ENCODE data around the gene SNX20.

The SNX20 gene

DNA sequence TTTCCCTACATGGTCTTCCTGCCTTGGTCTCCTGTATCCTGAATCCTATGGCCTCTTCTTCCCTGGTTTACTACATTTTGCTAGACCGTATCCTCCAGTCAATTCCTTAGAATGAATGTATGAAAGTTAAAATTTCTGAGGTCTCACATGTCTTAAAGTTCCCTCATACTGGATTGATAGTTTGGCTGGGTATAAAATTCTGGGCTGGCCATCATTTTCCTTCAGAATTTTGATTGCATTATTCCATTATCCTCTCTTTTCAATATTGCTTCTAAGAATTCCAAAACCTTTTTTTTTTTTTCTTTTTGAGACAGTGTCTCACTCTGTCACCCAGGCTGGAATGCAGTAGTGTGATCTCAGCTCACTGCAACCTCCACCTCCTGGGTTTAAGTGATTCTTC lies 23.1 kb upstream of the SNX20 start:
- DNase-seq (ENCODE audit: low read depth): no peak

DNA sequence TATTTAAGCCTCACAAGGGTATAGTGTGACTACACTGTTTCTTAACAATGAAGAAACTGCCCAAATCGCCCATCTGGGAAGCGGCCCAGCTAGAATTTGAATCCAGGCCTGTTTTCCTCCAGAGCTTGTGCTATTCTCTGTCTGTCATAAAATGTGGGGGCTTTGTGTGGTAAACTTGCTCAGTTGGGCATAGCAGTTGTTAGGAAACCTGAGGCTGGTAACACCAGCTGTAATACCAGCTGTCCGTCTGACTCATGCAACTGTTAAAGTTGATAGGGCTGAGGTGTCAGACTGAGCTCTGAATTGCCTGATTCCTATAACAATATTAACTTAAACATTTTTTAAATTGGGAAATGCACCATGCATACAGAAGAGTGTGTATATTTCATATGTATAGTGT lies 21.6 kb upstream of the SNX20 start:
- DNase-seq (ENCODE audit: low read depth): no peak

DNA sequence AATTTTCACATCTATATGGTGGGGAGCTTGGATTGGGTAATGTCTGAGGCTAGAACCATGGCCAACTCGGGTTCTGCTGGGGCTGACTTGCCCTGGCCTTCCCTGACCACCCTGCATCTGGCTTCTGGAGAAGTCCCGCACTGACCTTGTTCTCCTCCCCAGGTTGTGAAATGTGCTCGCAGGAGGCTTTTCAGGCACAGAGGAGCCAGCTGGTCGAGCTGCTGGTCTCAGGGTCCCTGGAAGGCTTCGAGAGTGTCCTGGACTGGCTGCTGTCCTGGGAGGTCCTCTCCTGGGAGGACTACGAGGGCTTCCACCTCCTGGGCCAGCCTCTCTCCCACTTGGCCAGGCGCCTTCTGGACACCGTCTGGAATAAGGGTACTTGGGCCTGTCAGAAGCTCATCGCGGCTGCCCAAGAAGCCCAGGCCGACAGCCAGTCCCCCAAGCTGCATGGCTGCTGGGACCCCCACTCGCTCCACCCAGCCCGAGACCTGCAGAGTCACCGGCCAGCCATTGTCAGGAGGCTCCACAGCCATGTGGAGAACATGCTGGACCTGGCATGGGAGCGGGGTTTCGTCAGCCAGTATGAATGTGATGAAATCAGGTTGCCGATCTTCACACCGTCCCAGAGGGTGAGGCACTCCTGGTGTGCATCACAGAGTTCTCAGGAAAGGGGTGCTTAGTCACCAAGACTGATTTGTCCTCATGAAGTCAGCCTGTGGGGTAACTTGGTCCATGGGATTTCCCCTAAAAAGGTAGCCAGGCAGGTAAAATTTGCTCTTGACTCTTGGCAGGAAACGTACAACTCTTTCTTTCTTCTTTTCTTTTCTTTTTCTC lies 18.4 kb upstream of the SNX20 start:
- no peak for DNase-seq (ENCODE audit: low read depth)

GRCh38 chr16:50697881-50698767 lies 17.0 kb upstream of the SNX20 start:
- DNase-seq (ENCODE audit: low read depth): no peak

GRCh38 chr16:50697421-50697715 lies 16.3 kb upstream of the SNX20 start:
- DNase-seq (ENCODE audit: low read depth): no peak

DNA sequence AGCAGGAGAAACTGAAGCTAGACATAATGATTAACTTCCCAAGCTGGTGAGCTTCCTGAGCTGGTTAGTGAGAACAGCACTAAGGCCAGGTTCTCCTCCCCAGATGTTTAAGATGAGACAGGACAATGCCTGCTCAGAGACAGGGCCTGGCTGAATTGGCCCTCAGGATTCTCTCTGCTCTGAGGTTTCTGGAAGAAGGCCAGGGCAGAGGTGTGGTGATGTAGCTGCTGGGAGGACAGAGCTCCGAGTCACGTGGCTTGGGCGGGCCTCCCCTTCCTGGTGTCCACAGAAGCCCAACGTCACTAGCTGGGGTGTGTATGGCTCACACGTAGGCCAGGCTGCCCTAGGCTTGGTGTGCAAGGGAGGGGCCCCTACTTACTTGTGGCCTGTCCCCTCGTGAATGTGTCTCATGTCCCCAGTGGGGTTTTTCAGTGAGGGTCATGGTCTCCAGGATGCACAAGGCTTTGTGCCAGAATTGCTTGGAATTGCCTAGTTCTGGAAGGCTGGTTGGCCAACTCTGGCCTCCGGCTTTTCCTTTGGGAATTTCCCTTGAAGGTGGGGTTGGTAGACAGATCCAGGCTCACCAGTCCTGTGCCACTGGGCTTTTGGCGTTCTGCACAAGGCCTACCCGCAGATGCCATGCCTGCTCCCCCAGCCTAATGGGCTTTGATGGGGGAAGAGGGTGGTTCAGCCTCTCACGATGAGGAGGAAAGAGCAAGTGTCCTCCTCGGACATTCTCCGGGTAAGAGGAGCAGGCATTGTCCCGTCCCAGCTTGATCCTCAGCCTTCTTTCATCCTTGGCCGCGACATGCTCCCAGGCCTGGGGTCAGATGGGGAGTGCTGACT lies 15.7 kb upstream of the SNX20 start:
- no peak for DNase-seq (ENCODE audit: low read depth)

DNA sequence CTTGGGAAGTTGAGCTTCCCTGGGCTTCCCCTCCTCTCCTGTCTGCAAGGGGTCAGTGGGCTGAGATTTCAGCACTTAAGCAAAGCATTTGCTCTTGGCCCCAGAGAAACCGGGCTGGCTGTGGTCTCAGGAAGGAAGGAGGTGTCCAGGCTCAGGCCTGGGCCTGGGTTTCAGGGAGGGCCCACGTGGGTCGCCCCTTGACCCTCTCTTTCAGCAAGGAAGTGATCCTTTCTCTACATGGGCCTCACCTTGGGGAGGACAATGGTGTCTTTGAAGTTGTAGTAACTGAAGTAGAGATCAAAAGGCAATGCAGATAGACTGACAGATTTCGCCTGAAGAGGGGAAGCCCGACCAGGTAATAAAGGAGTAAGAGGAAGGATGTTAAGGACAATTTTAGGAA lies 15.0 kb upstream of the SNX20 start:
- DNase-seq (ENCODE audit: low read depth): no peak

DNA sequence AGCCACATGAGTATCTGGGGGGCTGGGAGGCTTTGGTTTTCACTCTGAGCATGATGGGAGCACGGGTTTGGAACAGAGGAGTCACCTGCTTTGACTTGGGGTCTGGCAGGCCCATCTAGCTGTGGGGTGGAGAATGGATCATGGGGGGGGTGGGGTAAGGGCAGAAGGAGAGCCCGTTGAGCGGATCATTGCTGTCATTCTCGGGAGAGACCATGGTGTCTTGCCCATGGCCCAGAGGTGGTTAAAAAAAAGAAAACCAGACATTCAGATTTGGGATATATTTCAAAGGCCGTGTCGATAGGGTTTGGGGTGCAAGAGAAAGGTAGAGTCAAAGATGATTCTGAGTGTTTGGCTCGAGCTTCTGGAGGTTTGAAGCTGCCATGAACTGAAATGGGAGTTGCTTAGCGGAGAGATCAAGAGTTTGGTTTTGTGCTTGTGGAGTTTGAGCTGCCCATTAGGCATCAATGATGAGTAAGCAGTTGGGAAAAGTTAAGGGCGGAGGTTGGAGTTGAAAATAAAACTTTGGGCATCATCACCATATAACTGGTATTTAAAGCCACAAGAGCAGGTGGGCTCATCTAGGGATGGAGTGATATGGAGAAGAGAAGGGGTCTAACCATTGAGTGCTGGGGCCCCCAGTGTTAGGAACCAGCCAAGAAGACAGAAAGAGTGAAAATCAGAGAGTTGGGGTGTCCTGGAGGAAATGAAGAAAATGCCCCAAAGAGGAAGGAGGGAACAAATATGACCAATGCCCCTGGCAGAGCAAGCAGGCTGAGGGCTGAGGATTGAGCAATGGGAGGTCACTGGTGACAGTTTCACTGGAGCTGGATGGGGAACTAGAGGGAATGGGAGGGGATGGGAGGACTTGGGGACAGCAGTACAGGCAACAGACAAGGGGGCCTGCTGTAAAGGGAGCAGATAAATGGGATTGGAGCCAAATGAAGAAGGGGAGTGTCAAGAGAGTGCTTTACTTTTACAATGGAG lies 14.2 kb upstream of the SNX20 start:
- no peak for DNase-seq (ENCODE audit: low read depth)

- no peak for DNase-seq (ENCODE audit: low read depth)
Measured at GRCh38 chr16:50694206-50694605, 13.1 kb upstream of the SNX20 start.

DNA sequence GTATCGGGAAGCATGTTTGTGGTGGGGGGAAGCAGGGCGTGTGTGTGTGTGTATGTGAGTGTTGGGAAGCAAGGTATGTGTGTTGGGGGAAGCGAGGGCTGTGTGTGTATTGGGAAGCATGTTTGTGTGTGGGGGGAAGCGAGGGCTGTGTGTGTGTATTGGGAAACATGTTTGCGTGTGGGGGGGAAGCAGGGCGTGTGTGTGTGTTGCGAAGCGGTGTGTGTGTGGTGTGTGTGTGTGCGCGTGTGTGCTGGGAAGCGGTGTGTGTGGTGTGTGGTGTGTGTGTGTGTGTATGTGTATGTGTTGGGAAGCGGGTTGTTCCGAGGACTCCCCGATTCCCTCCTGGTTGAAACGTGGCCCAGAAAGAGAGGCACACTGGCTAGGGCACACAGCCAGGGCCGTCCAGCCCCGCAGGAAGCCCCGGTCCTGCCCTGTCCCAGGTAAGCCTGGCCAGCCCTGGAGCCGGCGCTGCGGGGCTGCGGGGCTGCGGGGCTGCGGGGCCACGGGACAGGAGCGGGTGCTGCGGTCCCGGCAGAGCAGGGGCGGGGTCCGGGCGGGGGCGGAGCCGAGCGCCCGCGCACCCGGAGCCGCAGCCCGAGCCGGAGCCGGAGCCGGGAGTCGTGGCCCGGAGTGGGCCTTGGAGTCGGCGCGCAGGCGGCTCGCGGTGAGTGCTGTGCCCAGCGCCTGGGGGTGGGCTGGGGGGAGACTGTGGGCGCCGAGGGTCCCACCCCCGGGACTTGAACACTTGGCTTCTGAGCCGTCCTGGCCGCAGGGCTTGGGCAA lies 12.1 kb upstream of the SNX20 start, which contains the start of gene NOD2:
Gene NOD2, plus strand, starts transcription at position 608 of the 783 bp plus-strand sequence. CDS start 5,890 bp downstream, outside the sequence.
- no peak for DNase-seq (ENCODE audit: low read depth)

DNA sequence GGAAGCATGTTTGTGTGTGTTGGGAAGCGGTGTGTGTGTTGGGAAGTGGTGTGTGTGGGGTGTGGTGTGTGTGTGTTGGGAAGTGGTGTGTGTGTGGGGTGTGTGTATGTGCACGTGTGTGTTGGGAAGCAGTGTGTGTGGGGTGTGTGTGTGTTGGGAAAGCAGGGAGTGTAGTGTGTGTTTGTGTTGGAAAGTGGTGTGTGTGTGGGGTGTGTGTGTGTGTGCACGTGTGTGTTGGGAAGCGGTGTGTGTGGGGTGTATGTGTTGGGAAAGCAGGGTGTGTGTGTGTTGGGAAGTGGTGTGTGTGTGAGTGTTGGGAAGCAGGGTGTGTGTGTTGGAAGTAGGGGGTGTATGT lies 11.5 kb upstream of the SNX20 start:
- no peak for DNase-seq (ENCODE audit: low read depth)

- DNase-seq (ENCODE audit: low read depth): no peak
Measured at GRCh38 chr16:50690177-50690576, 9.1 kb upstream of the SNX20 start.

GRCh38 chr16:50688867-50689266 lies 7.8 kb upstream of the SNX20 start:
- DNase-seq (ENCODE audit: low read depth): no peak

- no peak for DNase-seq (ENCODE audit: low read depth)
Measured at GRCh38 chr16:50688083-50688482, 7.0 kb upstream of the SNX20 start.

DNA sequence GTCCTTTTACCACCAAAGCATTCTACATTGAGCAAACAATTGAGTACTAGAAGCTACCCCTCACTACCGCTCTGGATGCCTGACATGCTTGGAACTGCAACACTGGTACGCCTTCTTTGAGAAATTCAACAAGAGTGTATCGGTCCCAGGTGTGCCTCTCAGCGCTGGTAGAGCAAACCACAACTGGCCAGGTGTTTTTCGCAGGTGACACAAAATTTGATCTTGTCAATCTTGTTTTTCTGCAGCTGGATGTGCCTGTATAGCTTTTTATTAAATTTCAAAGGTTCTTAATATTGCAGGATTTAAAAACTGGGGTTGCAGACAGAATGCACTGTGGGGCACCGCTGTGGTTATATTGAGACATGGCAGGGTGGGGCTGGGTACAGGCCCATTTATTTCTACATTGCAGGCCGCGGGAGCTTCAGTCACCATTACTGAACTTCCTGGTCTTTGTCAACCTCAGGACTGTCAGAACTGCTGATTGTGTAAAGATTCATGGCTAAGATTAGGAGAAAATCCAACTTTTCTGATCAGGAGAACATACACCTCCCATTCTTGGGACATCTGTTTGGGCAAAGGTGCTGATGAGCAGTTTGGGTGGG lies 4.5 kb upstream of the SNX20 start:
- no peak for DNase-seq (ENCODE audit: low read depth)

GRCh38 chr16:50684823-50685461 lies 3.8 kb upstream of the SNX20 start:
- no peak for DNase-seq (ENCODE audit: low read depth)

DNA sequence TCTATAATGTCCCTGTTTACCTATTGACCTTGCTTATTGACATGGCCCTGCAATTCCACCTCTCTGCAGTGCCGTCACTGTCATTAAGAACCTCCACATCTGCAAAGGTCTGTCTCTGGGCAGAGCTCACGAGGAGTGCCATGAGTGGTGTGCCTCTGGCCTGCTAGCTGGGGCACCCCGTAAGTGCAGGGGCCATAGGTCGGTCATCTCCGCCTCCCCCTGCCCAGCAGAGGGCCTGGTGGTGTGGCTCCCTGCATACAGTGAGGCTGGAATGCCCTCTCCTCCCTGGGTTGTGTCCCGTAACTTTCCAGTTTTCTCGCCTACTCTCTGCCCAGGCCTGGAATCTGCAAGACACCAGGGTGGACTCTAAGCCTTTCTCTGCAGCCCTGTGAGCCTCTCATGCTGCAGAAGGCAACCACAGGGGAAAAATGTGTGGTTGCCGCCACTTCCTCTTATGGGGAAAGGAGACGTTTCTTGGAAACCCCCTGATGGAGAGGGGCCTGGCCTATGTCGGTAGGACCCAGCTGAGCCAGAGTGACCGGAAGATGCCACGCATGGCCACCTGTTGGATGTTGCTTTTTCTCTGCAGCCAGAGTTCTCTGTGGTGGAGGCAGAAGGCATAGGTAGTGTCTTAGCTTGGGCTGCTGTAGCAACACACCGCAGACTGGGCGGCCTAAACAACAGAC lies 2.7 kb upstream of the SNX20 start:
- no peak for DNase-seq (ENCODE audit: low read depth)

DNA sequence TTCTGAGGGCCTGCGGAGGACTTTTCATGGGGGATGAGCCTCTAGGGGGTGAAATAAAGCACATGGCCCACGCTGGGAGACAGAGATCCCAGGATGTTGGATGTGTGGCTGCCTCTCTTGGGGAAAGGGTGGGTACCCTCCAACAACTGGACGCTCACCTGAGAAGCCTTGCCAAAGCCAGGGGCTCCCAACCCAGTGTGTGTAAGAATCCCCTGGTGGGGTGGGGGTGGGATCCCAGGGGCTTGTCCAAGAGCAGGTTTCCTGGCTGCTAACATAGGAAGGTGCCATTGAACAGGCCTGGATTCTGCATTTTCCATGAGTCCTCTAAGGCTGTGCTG lies 587 bp downstream of the SNX20 start:
- no peak for DNase-seq (ENCODE audit: low read depth)
